GM12878 (cell line): Measurements from ENCODE around the gene ACACA. TPM values are rescaled to one million over a fixed set of nuclear protein-coding genes. Genes with fewer than 3 reads are reported as not detected.

ENCODE experiments used
- BHLHE40 ChIP-seq, 2 experiments: fragments of 450-650 bp in 1 of 2; IDR thresholded peaks; 2 replicates each; pipeline ENCODE4 v1.6.1; 2011 to 2017; ENCODE audit warnings: low read depth in 2 of 2, borderline replicate concordance in 1 of 2, improper control_type of control experiment in 1 of 2, low read length in 1 of 2, mild to moderate bottlenecking in 1 of 2
- CUX1 ChIP-seq: IDR thresholded peaks from 2 replicates; pipeline ENCODE4 v1.6.1; 2012; ENCODE audit warnings: improper control_type of control experiment, low read depth, low read length; ENCODE audit not compliant: insufficient replicate concordance
- DPF2 ChIP-seq: fragments of 450-650 bp; IDR thresholded peaks from 2 replicates; pipeline ENCODE4 v1.6.1; 2017; ENCODE audit warnings: mild to moderate bottlenecking
- E4F1 ChIP-seq: fragments of 450-650 bp; IDR thresholded peaks from 2 replicates; pipeline ENCODE4 v1.6.1; 2018; ENCODE audit warnings: borderline replicate concordance, mild to moderate bottlenecking; ENCODE audit not compliant: partially characterized antibody
- MLLT1 ChIP-seq: fragments of 450-650 bp; IDR thresholded peaks from 2 replicates; pipeline ENCODE4 v1.6.1; 2016; ENCODE audit warnings: mild to moderate bottlenecking
- POLR2AphosphoS5 ChIP-seq: IDR thresholded peaks from 2 replicates; pipeline ENCODE4 v1.6.1; 2011; ENCODE audit warnings: mild to moderate bottlenecking, low read length, inconsistent platforms
- SKIL ChIP-seq: fragments of 450-650 bp; IDR thresholded peaks from 2 replicates; pipeline ENCODE4 v1.6.1; 2017; ENCODE audit warnings: mild to moderate bottlenecking, low read depth, inconsistent platforms; ENCODE audit not compliant: poor library complexity, severe bottlenecking
- SREBF2 ChIP-seq: IDR thresholded peaks from 2 replicates; pipeline ENCODE4 v1.6.1; 2012; ENCODE audit warnings: mild to moderate bottlenecking, low read length
- TCF12 ChIP-seq: IDR thresholded peaks from 2 replicates; pipeline ENCODE4 v1.6.1; 2011; ENCODE audit warnings: low read depth, mild to moderate bottlenecking, low read length
- ZBTB33 ChIP-seq: fragments of 450-650 bp; IDR thresholded peaks from 2 replicates; pipeline ENCODE4 v1.6.1; 2017; ENCODE audit warnings: mild to moderate bottlenecking
- ZBTB4 ChIP-seq: fragments of 450-650 bp; formaldehyde crosslinking; IDR thresholded peaks from 2 replicates; pipeline ENCODE4 v1.4.0; 2022; ENCODE audit warnings: mild to moderate bottlenecking, moderate library complexity
- polyA plus RNA-seq, 11 experiments: library from polyadenylated mRNA; depleted of rRNA in 4 of 11; unstranded in 6 of 11; stranded (reverse) in 5 of 11; fragments of >200 nt; fragmentation: Nextera tagmentation in 4 of 11; fragmentation: Illumina TruSeq in 1 of 11; extraction: Ambion mirVana in 4 of 11; extraction: Trizol in 1 of 11; gene quantifications; 1 replicate in 1 of 11; 2 replicates in 10 of 11; pipeline versions ENCODE4 v1.2.1 to v1.2.3, GENCODE V29; 2011 to 2016; ENCODE audit warnings: inconsistent platforms in 2 of 11, missing spikeins in 2 of 11, low read depth in 1 of 11
- total RNA-seq, 4 experiments: library from RNA; depleted of rRNA in 3 of 4; stranded (reverse); fragments of >200 nt in 3 of 4; fragmentation: Illumina TruSeq in 1 of 4; extraction: Trizol in 1 of 4; gene quantifications; 2 replicates each; pipeline versions ENCODE4 v1.2.1 to v1.2.3, GENCODE V29; 2013 to 2021

The ACACA gene
- total and polyA plus RNA-seq, 10 of the 15 experiments (the other 5 are each of a cell fraction or from before 2014, with no cell fraction given), result 12.9 to 74.2 (median 32.0) TPM

GRCh38 chr17:37446027-37446426 is 39.4 kb upstream of the ACACA start (continued):
- TF ChIP-seq CUX1, result no peak
- peak; percentile 85 for TF ChIP-seq SKIL
- TF ChIP-seq E4F1, result no peak
- no peak for TF ChIP-seq MLLT1
- TF ChIP-seq SREBF2, result no peak
- no peak for TF ChIP-seq ZBTB33
- no peak for TF ChIP-seq ZBTB4 (CRISPR knock-in tag)
- TF ChIP-seq POLR2AphosphoS5, result no peak
- TF ChIP-seq BHLHE40 (IDR thresholded peaks at IDR 0.05; ENCODE audit: borderline replicate concordance in 1 of 2, low read depth in 2 of 2, low read length in 1 of 2), result no peak; a peak in 2 of 4 replicates
- TF ChIP-seq TCF12, result no peak
- TF ChIP-seq DPF2, result peak; percentile 91
